GM12892 (cell line): ENCODE results near the gene ICOS.
A peak's percentile ranks its signal among the peaks of the same experiment; 100 is the strongest.

ENCODE experiments used
- DNase-seq: peaks from one replicate; pipeline ENCODE4 v3.0.0; 2011; ENCODE audit not compliant: insufficient read length
- FAIRE-seq: peaks from 2 replicates; lab custom pipeline; 2011; peaks lifted over from hg19 to GRCh38; lab: Jason Lieb, UNC
- POLR2A ChIP-seq: IDR thresholded peaks from 2 replicates; pipeline ENCODE4 v1.6.1; 2011; ENCODE audit warnings: low read depth, low read length, control low read depth
- POLR2AphosphoS5 ChIP-seq: IDR thresholded peaks from 2 replicates; pipeline ENCODE4 v1.6.1; 2011; ENCODE audit warnings: low read depth, low read length, control low read depth
- TAF1 ChIP-seq: IDR thresholded peaks from 2 replicates; pipeline ENCODE4 v1.6.1; 2011; ENCODE audit warnings: low read depth, mild to moderate bottlenecking, control low read depth, low read length, borderline replicate concordance

ICOS gene

GRCh38 chr2:203987959-203988358 is 51.4 kb downstream of the ICOS start:
- DNase-seq = no peak
- TF ChIP-seq POLR2A = no peak
- no peak for TF ChIP-seq POLR2AphosphoS5
- no peak for TF ChIP-seq TAF1
- FAIRE-seq = no peak

GRCh38 chr2:203988500-203989260 is 52.1 kb downstream of the ICOS start:
- FAIRE-seq = no peak
- no peak for DNase-seq
- TF ChIP-seq POLR2AphosphoS5 (no peak), POLR2A (no peak), TAF1 (no peak)

- DNase-seq (no peak), FAIRE-seq (no peak)
- TF ChIP-seq POLR2AphosphoS5 (no peak), POLR2A (no peak), TAF1 (no peak)
Measured at GRCh38 chr2:203989521-203989920, 53.0 kb downstream of the ICOS start.

GRCh38 chr2:203992509-203992908 is 55.9 kb downstream of the ICOS start:
- FAIRE-seq (no peak), DNase-seq (no peak)
- TF ChIP-seq TAF1 (no peak), POLR2A (no peak), POLR2AphosphoS5 (no peak)

GRCh38 chr2:203993011-203993410 is 56.4 kb downstream of the ICOS start:
- FAIRE-seq = no peak

GRCh38 chr2:203993560-203993959 is 57.0 kb downstream of the ICOS start:
- no peak for TF ChIP-seq POLR2AphosphoS5
- TF ChIP-seq TAF1 = no peak
- no peak for DNase-seq
- no peak for FAIRE-seq

More at GRCh38 chr2:203993011-203993410, 56.4 kb downstream of the ICOS start:
- TF ChIP-seq POLR2A (no peak), TAF1 (no peak), POLR2AphosphoS5 (no peak)
- DNase-seq = no peak

- FAIRE-seq (no peak), DNase-seq (no peak)
- no peak for TF ChIP-seq POLR2AphosphoS5
- no peak for TF ChIP-seq POLR2A
- no peak for TF ChIP-seq TAF1
Measured at GRCh38 chr2:203994735-203995134, 58.2 kb downstream of the ICOS start.

- no peak for TF ChIP-seq TAF1
- TF ChIP-seq POLR2AphosphoS5 = no peak
- no peak for TF ChIP-seq POLR2A
- no peak for FAIRE-seq
- DNase-seq = no peak
Measured at GRCh38 chr2:203996692-203997091, 60.1 kb downstream of the ICOS start.

- no peak for DNase-seq
- FAIRE-seq = no peak
- TF ChIP-seq POLR2A (no peak), POLR2AphosphoS5 (no peak), TAF1 (no peak)
Measured at GRCh38 chr2:203997481-203997880, 60.9 kb downstream of the ICOS start.

- TF ChIP-seq TAF1 = no peak
- no peak for TF ChIP-seq POLR2AphosphoS5
- TF ChIP-seq POLR2A = no peak
- no peak for DNase-seq
- peak; percentile 5 for FAIRE-seq
Measured at GRCh38 chr2:203997980-203998809, 61.6 kb downstream of the ICOS start.

- TF ChIP-seq POLR2AphosphoS5 (no peak), POLR2A (no peak), TAF1 (no peak)
- FAIRE-seq = no peak
Measured at GRCh38 chr2:203999835-204000234, 63.3 kb downstream of the ICOS start.

GRCh38 chr2:204000446-204000845 is 63.9 kb downstream of the ICOS start:
- FAIRE-seq (no peak), DNase-seq (no peak)
- TF ChIP-seq TAF1 = no peak
- TF ChIP-seq POLR2AphosphoS5 = no peak
- TF ChIP-seq POLR2A = no peak

More at GRCh38 chr2:203999835-204000234, 63.3 kb downstream of the ICOS start:
- no peak for DNase-seq
